ENCODE data around the gene GNA15. TPM values are rescaled to one million over a fixed set of nuclear protein-coding genes. Genes with fewer than 3 reads are reported as not detected.

GNA15 gene
- total and polyA plus RNA-seq, 12 donors, result 0.42 to 8.9 (median 1.1) TPM

GRCh38 chr19:3100747-3101730, 34.8 kb upstream of the GNA15 start:
- no peak for ATAC-seq
- intact Hi-C loops (cut with DNase I), result loop anchor here in 5 of 10 donors (2.0 to 10.0 kb wide), 5 partner anchors 18 to 146 kb away; partner anchors contain the start of gene TLE5 (in 2 of the 5)

GRCh38 chr19:3102239-3103140, 33.3 kb upstream of the GNA15 start:
- intact Hi-C loops (cut with DNase I), result loop anchor here in 4 of 10 donors (5.0 to 10.0 kb wide), 3 partner anchors 40 to 148 kb away; partner anchors contain the start of gene TLE5 (in 1 of the 4)
- TF ChIP-seq CTCF (IDR thresholded peaks at IDR 0.05), result no peak
- H3K27ac ChIP-seq, result peak overlapping the region in 1 of 10 donors; percentile 11
- ATAC-seq (no peak), DNase-seq (no peak)
- 88% methylated on average over 34 of the region's 34 CpGs for WGBS, 2 donors
- H3K4me1 ChIP-seq, result peaks cover 29 to 99% (median 80%) of the 10 kb centered on the region in 9 donors
- H3K27me3 ChIP-seq, result peaks cover 0 to 2% (median 0%) of the 10 kb centered on the region in 7 donors
- H3K36me3 ChIP-seq, result no peaks in the 10 kb centered on the region
- H3K9me3 ChIP-seq, result no peaks in the 10 kb centered on the region
- no peak overlapping the region for H3K4me3 ChIP-seq

More at GRCh38 chr19:3100747-3101730, 34.8 kb upstream of the GNA15 start:
- no peak for TF ChIP-seq CTCF (IDR thresholded peaks at IDR 0.05)
- Histone ChIP-seq H3K27ac (peak overlapping the region in 9 of 10 donors; percentile 7 to 95 (median 90)), H3K27me3 (peaks cover 0 to 17% (median 0%) of the 10 kb centered on the region in 7 donors), H3K9me3 (no peaks in the 10 kb centered on the region), H3K4me1 (peaks cover 38 to 99% (median 89%) of the 10 kb centered on the region in 9 donors), H3K36me3 (no peaks in the 10 kb centered on the region), H3K4me3 (peak overlapping the region in 2 of 10 donors; percentile 7)
- WGBS, 2 donors, result 54 to 65% methylated on average over 34 of the region's 34 CpGs
- DNase-seq, result peak in 1 of 2 donors; percentile 5

GRCh38 chr19:3104708-3104983, 31.2 kb upstream of the GNA15 start:
- no peaks in the 10 kb centered on the region for H3K9me3 ChIP-seq
- H3K4me3 ChIP-seq, result no peak overlapping the region
- DNase-seq (no peak), ATAC-seq (no peak)
- WGBS, 2 donors, result 67 to 77% methylated on average over 10 of the region's 10 CpGs
- H3K36me3 ChIP-seq, result no peaks in the 10 kb centered on the region
- intact Hi-C loops (cut with DNase I), result loop anchor here in 4 of 10 donors (5.0 to 10.0 kb wide), 3 partner anchors 42 to 150 kb away; partner anchors contain the start of gene TLE5 (in 1 of the 4)
- H3K27ac ChIP-seq, result peak overlapping the region in 2 of 10 donors; percentile 29 to 73
- H3K4me1 ChIP-seq, result peaks cover 20 to 92% (median 64%) of the 10 kb centered on the region in 9 donors
- no peaks in the 10 kb centered on the region for H3K27me3 ChIP-seq
- TF ChIP-seq CTCF (IDR thresholded peaks at IDR 0.05), result no peak

Data from heart right ventricle (tissue), 16 donors.